Left lung (tissue), 10 donors: ENCODE results near the gene PEMT. TPM values are rescaled to one million over a fixed set of nuclear protein-coding genes. Genes with fewer than 3 reads are reported as not detected.

Source experiments
- ATAC-seq: fragments of 200-7000 bp; cut with Tn5 transposase; one replicate; pipeline ENCODE4 v1.9.1; 2020; ENCODE audit warnings: moderate library complexity
- DNase-seq, 4 donors: peaks; one replicate each; pipeline ENCODE4 v3.0.0-alpha.2; 2013 to 2020
- H3K27ac ChIP-seq, 2 donors: fragments of 200-600 bp; sonication (generic) in 1 of 2; one replicate each; pipeline versions ENCODE4 v1.5.0 to v1.8.0; 2020 to 2021
- H3K27me3 ChIP-seq, 2 donors: fragments of 200-600 bp; sonication (generic) in 1 of 2; one replicate each; pipeline versions ENCODE4 v1.5.0 to v1.8.0; 2020 to 2021
- H3K36me3 ChIP-seq, 2 donors: fragments of 200-600 bp; sonication (generic) in 1 of 2; one replicate each; pipeline versions ENCODE4 v1.5.0 to v1.8.0; 2020 to 2021
- H3K4me1 ChIP-seq, 2 donors: fragments of 200-600 bp; one replicate each; pipeline ENCODE4 v1.8.0; 2021
- H3K4me3 ChIP-seq, 2 donors: fragments of 200-600 bp; sonication (generic) in 1 of 2; one replicate each; pipeline versions ENCODE4 v1.5.0 to v1.8.0; 2020 to 2021; ENCODE audit warnings: mild to moderate bottlenecking in 1 of 2
- H3K9me3 ChIP-seq, 2 donors: fragments of 200-600 bp; sonication (generic) in 1 of 2; one replicate each; pipeline versions ENCODE4 v1.5.0 to v1.8.0; 2020 to 2021
- CTCF ChIP-seq, 2 donors: fragments of 200-600 bp; sonication (generic) in 1 of 2; IDR thresholded peaks; one replicate each; pipeline versions ENCODE4 v1.5.0 to v1.8.0; 2021; ENCODE audit warnings: antibody characterized with exemption in 2 of 2
- intact Hi-C, 2 donors: fragments of 100-400 bp; cut with DNase I; formaldehyde crosslinking; loops; one replicate each; pipeline versions ENCODE4 v1.11.2 to v1.14.2; 2022
- polyA plus RNA-seq, 6 donors: library from polyadenylated mRNA; unstranded; fragments of 120-200 nt; gene quantifications; one replicate each; pipeline ENCODE4 v1.2.1, GENCODE V29; 2013; ENCODE audit not compliant: insufficient read length in 6 of 6
- total RNA-seq, 2 donors: library from RNA; stranded (reverse); fragmentation: NEBNext Ultra II Directional; extraction: Animal tissue kit (Norgen Biotek cat#: 25700); gene quantifications; one replicate each; pipeline ENCODE4 v1.2.1, GENCODE V29; 2021
- donor health status: DM: no; HTN: yes; CAD: no.
- donor health status: DM: no; HTN: no; CAD: no.

PEMT gene
- total and polyA plus RNA-seq, 8 donors = 22.3 to 38.7 (median 28.3) TPM

GRCh38 chr17:17593222-17593620 lies 1.7 kb upstream of the PEMT start:
- H3K27ac ChIP-seq = peak overlapping the region in 1 of 2 donors; percentile 85
- peak overlapping the region in 1 of 2 donors; percentile 72 for H3K4me3 ChIP-seq
- peaks cover 15 to 25% of the 10 kb centered on the region in 2 donors for H3K4me1 ChIP-seq
- no peak for TF ChIP-seq CTCF (IDR thresholded peaks at IDR 0.05)
- ATAC-seq (no peak), DNase-seq (no peak)
- no peaks in the 10 kb centered on the region for H3K9me3 ChIP-seq
- intact Hi-C loops = no loop called here
- H3K27me3 ChIP-seq = no peaks in the 10 kb centered on the region
- no peaks in the 10 kb centered on the region for H3K36me3 ChIP-seq

GRCh38 chr17:17590883-17591354 lies 589 bp downstream of the PEMT start:
- Histone ChIP-seq H3K36me3 (no peaks in the 10 kb centered on the region), H3K4me3 (peak overlapping the region; percentile 72), H3K4me1 (peaks cover 15 to 25% of the 10 kb centered on the region in 2 donors), H3K27ac (peak overlapping the region; percentile 85 to 87), H3K27me3 (no peaks in the 10 kb centered on the region), H3K9me3 (no peaks in the 10 kb centered on the region)
- intact Hi-C loops = no loop called here
- ATAC-seq (no peak), DNase-seq (peak in 1 of 4 donors; percentile 58)
- no peak for TF ChIP-seq CTCF (IDR thresholded peaks at IDR 0.05)

GRCh38 chr17:17590141-17590751 lies 1.3 kb downstream of the PEMT start:
- H3K27ac ChIP-seq = peak overlapping the region; percentile 85 to 87

GRCh38 chr17:17587614-17588337 lies 3.7 kb downstream of the PEMT start:
- intact Hi-C loops = loop anchor here in 1 of 2 donors (10.0 kb wide), 1 partner anchor 83 kb away; no protein-coding TSS in a partner anchor
- H3K4me3 ChIP-seq = no peak overlapping the region
- no peak overlapping the region for H3K27ac ChIP-seq
- peaks cover 11 to 19% of the 10 kb centered on the region in 2 donors for H3K4me1 ChIP-seq
- DNase-seq = peak in 2 of 4 donors; percentile 56 to 59
- no peaks in the 10 kb centered on the region for H3K9me3 ChIP-seq
- H3K36me3 ChIP-seq = no peaks in the 10 kb centered on the region
- no peaks in the 10 kb centered on the region for H3K27me3 ChIP-seq
- ATAC-seq = no peak
- TF ChIP-seq CTCF (IDR thresholded peaks at IDR 0.05) = no peak

More at GRCh38 chr17:17590141-17590751, 1.3 kb downstream of the PEMT start:
- intact Hi-C loops = no loop called here
- Histone ChIP-seq H3K27me3 (no peaks in the 10 kb centered on the region), H3K36me3 (no peaks in the 10 kb centered on the region), H3K9me3 (no peaks in the 10 kb centered on the region), H3K4me3 (peak overlapping the region; percentile 72), H3K4me1 (peaks cover 15 to 25% of the 10 kb centered on the region in 2 donors)
- peak in 1 of 4 donors; percentile 50 for DNase-seq
- no peak for ATAC-seq
- TF ChIP-seq CTCF (IDR thresholded peaks at IDR 0.05) = no peak

- no peak overlapping the region for H3K27ac ChIP-seq
- intact Hi-C loops = loop anchor here in 1 of 2 donors (10.0 kb wide), 1 partner anchor 78 kb away; no protein-coding TSS in a partner anchor
- DNase-seq (no peak), ATAC-seq (no peak)
- H3K4me1 ChIP-seq = no peaks in the 10 kb centered on the region
- H3K36me3 ChIP-seq = no peaks in the 10 kb centered on the region
- no peaks in the 10 kb centered on the region for H3K27me3 ChIP-seq
- no peak overlapping the region for H3K4me3 ChIP-seq
- no peak for TF ChIP-seq CTCF (IDR thresholded peaks at IDR 0.05)
- no peaks in the 10 kb centered on the region for H3K9me3 ChIP-seq
Measured at GRCh38 chr17:17582372-17582771, 9.1 kb downstream of the PEMT start.
